Panc1 (cell line): Measurements from ENCODE around the gene MYH2. TPM values are rescaled to one million over a fixed set of nuclear protein-coding genes. Genes with fewer than 3 reads are reported as not detected.

Experiments used
- ATAC-seq: fragments of 200-7000 bp; cut with Tn5 transposase; 2 replicates; pipeline ENCODE4 v1.9.1; 2020; ENCODE audit warnings: mild to moderate bottlenecking, moderate library complexity
- BruUV-seq: library from RNA; stranded (reverse); fragments of 400-500 nt; replicated peaks from 2 replicates; lab custom pipeline; 2021; lab: Mats Ljungman, UMichigan
- CTCF ChIA-PET: fragments of 300-600 bp; sonication (Branson Sonifier 250); formaldehyde crosslinking; loops from one replicate; lab custom pipeline; 2022; ENCODE audit warnings: antibody characterized with exemption; lab: Charles Lee
- POLR2A ChIA-PET: fragments of 300-600 bp; sonication (Branson Sonifier 250); formaldehyde crosslinking; loops from one replicate; lab custom pipeline; 2022; ENCODE audit warnings: antibody characterized with exemption; lab: Charles Lee
- DNase-seq: peaks from one replicate; pipeline ENCODE4 v3.0.0-alpha.2; 2010; ENCODE audit warnings: low read depth, low spot score
- H3K27ac ChIP-seq: 2 replicates; pipeline ENCODE4 v1.5.1; 2011; ENCODE audit warnings: mild to moderate bottlenecking, low read length, inconsistent platforms
- H3K27me3 ChIP-seq: fragments of 200-500 bp; sonication (Bioruptor generic); 2 replicates; pipeline ENCODE4 v1.6.0; 2014; ENCODE audit warnings: low read length, inconsistent platforms; ENCODE audit not compliant: control insufficient read depth, insufficient read depth
- H3K36me3 ChIP-seq: fragments of 200-500 bp; sonication (Bioruptor generic); 2 replicates; pipeline ENCODE4 v1.5.1; 2014; ENCODE audit warnings: inconsistent platforms, mild to moderate bottlenecking, low read length, moderate library complexity; ENCODE audit not compliant: control insufficient read depth, insufficient read depth
- H3K4me1 ChIP-seq: 2 replicates; pipeline ENCODE4 v1.5.1; 2011; ENCODE audit warnings: inconsistent platforms, mild to moderate bottlenecking, low read length, moderate library complexity; ENCODE audit not compliant: control insufficient read depth, insufficient read depth
- H3K4me3 ChIP-seq, 2 experiments: 2 replicates each; pipeline ENCODE4 v1.5.1; 2011 to 2012; ENCODE audit warnings: low read depth in 2 of 2, low read length in 2 of 2, mild to moderate bottlenecking in 2 of 2, inconsistent platforms in 1 of 2, moderate library complexity in 1 of 2
- H3K9me3 ChIP-seq: fragments of 200-500 bp; sonication (Bioruptor generic); 2 replicates; pipeline ENCODE4 v1.5.1; 2014; ENCODE audit warnings: low read depth, mild to moderate bottlenecking, inconsistent platforms, low read length, moderate library complexity; ENCODE audit not compliant: control insufficient read depth, insufficient read depth
- CTCF ChIP-seq: fragments of 450-650 bp; IDR thresholded peaks from 2 replicates; pipeline ENCODE4 v1.5.1; 2017; ENCODE audit warnings: mild to moderate bottlenecking
- POLR2AphosphoS5 ChIP-seq: IDR thresholded peaks from 2 replicates; pipeline ENCODE4 v1.6.1; 2012; ENCODE audit warnings: mild to moderate bottlenecking, low read depth, low read length, moderate library complexity
- SIN3A ChIP-seq: IDR thresholded peaks from 2 replicates; pipeline ENCODE4 v1.6.1; 2012; ENCODE audit warnings: low read depth, mild to moderate bottlenecking, low read length, moderate library complexity, borderline replicate concordance; ENCODE audit not compliant: insufficient read depth
- TCF7L2 ChIP-seq: IDR thresholded peaks from 2 replicates; pipeline ENCODE4 v1.6.1; 2011; ENCODE audit warnings: mild to moderate bottlenecking, low read depth, low read length, inconsistent platforms
- in situ Hi-C: cut with HindIII; loops from 2 replicates; pipeline ENCODE4 v1.10.0; 2016; ENCODE audit warnings: low sequenced_read_pairs, low pct_unique_long_range_greater_than_20kb
- intact Hi-C: fragments of 100-400 bp; cut with micrococcal nuclease; formaldehyde crosslinking; loops from one replicate; pipeline ENCODE4 v1.10.0; 2022; ENCODE audit not compliant: unreplicated experiment
- total RNA-seq: library from RNA; stranded (reverse); gene quantifications from one replicate; pipeline ENCODE4 v1.2.1, GENCODE V29; 2021; ENCODE audit not compliant: unreplicated experiment
- TF ChIP-seq, protein P1 (sequence below), 2 experiments: IDR thresholded peaks; 2 replicates each; pipeline ENCODE4 v1.6.1; 2011 to 2012; ENCODE audit warnings: low read depth in 2 of 2, control low read depth in 1 of 2, low read length in 1 of 2, mild to moderate bottlenecking in 1 of 2, moderate library complexity in 1 of 2; ENCODE audit not compliant: insufficient read depth in 1 of 2

Gene MYH2
- total RNA-seq, 1 experiment from 2014 or later, result not detected

DNA sequence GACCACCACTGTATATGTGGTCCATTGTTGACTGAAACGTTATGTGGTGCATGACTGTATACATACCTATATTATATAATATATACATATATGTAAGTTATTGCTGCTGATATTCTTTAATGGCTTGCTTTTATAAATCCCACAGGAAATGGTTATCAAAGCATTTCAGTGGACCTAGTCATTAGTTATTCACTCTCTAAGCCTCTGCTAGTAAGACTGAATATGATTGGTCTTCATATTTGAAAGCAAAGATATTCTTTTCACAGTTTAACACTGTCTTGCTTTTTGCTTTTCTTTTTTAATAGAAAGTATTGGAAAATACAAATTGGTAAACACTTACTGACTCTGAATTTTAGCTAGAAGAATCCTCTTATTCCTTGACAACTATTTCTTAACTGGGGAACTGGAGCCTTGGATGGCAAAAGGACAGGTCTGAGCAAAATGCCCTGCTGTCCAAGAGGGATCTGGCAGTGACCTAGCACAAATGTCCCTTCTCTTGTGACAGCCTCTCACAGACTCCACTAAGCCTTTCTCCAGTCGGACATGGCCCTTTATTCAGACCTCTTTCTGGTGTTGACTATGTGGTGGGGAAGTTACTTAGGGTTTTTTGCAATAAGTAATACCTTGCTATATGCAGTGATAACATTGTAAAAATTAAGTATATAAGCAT lies 14.7 kb upstream of the MYH2 start:
- TF ChIP-seq TCF7L2 (no peak), CTCF (no peak), POLR2AphosphoS5 (no peak), SIN3A (no peak)
- TF ChIP-seq, protein P1, sequence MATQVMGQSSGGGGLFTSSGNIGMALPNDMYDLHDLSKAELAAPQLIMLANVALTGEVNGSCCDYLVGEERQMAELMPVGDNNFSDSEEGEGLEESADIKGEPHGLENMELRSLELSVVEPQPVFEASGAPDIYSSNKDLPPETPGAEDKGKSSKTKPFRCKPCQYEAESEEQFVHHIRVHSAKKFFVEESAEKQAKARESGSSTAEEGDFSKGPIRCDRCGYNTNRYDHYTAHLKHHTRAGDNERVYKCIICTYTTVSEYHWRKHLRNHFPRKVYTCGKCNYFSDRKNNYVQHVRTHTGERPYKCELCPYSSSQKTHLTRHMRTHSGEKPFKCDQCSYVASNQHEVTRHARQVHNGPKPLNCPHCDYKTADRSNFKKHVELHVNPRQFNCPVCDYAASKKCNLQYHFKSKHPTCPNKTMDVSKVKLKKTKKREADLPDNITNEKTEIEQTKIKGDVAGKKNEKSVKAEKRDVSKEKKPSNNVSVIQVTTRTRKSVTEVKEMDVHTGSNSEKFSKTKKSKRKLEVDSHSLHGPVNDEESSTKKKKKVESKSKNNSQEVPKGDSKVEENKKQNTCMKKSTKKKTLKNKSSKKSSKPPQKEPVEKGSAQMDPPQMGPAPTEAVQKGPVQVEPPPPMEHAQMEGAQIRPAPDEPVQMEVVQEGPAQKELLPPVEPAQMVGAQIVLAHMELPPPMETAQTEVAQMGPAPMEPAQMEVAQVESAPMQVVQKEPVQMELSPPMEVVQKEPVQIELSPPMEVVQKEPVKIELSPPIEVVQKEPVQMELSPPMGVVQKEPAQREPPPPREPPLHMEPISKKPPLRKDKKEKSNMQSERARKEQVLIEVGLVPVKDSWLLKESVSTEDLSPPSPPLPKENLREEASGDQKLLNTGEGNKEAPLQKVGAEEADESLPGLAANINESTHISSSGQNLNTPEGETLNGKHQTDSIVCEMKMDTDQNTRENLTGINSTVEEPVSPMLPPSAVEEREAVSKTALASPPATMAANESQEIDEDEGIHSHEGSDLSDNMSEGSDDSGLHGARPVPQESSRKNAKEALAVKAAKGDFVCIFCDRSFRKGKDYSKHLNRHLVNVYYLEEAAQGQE (IDR thresholded peaks at IDR 0.05; ENCODE audit: insufficient read depth in 1 of 2, low read depth in 2 of 2, low read length in 1 of 2), result no peak
- Histone ChIP-seq H3K27me3 (no peaks in the 10 kb centered on the region), H3K36me3 (no peaks in the 10 kb centered on the region), H3K27ac (no peak overlapping the region), H3K4me1 (no peaks in the 10 kb centered on the region), H3K4me3 (no peak overlapping the region), H3K9me3 (no peaks in the 10 kb centered on the region)
- ChIA-PET POLR2A (no interaction called here), CTCF (no interaction called here)
- in situ Hi-C loops (no loop called here), intact Hi-C loops (no loop called here)
- ATAC-seq, result no peak
- BruUV-seq, result no TSS peak
- no peak for DNase-seq

DNA sequence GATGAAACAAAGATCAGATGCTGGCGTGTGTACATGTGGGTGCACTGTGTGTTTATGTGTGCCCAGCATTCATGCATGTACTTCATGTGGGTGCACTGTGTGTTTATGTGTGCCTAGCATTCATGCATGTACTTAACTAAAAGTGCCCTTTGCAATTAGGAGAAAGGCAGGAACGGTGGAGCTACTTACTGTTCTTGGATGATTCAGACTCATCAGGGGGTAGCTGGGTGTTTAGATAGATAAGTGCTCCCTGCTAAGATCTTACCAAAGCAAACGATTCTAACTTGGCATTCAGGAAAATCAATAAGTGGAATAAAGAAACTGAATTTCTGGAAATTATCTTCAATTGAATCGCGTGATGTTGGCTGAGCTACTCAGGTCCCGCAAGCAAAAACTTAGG lies 8.6 kb upstream of the MYH2 start:
- Histone ChIP-seq H3K4me1 (no peaks in the 10 kb centered on the region), H3K36me3 (no peaks in the 10 kb centered on the region), H3K27me3 (no peaks in the 10 kb centered on the region), H3K9me3 (no peaks in the 10 kb centered on the region), H3K4me3 (no peak overlapping the region), H3K27ac (no peak overlapping the region)
- DNase-seq (no peak), ATAC-seq (no peak)
- ChIA-PET POLR2A (no interaction called here), CTCF (no interaction called here)
- in situ Hi-C loops, result no loop called here
- intact Hi-C loops, result no loop called here
- no TSS peak for BruUV-seq
- TF ChIP-seq, protein P1 (IDR thresholded peaks at IDR 0.05; ENCODE audit: insufficient read depth in 1 of 2, low read depth in 2 of 2, low read length in 1 of 2), result no peak
- TF ChIP-seq POLR2AphosphoS5 (no peak), CTCF (no peak), SIN3A (no peak), TCF7L2 (no peak)
